Ishikawa (cell line): ENCODE results near the gene EPHA3.

Experiments
- CEBPB ChIP-seq: IDR thresholded peaks from 2 replicates; pipeline ENCODE4 v1.6.1; 2012
- CREB1 ChIP-seq: IDR thresholded peaks from 2 replicates; pipeline ENCODE4 v1.6.1; 2012; ENCODE audit warnings: low read depth
- EGR1 ChIP-seq: IDR thresholded peaks from 2 replicates; pipeline ENCODE4 v1.6.1; 2012
- EP300 ChIP-seq: IDR thresholded peaks from 2 replicates; pipeline ENCODE4 v1.6.1; 2012; ENCODE audit warnings: borderline replicate concordance
- TAF1 ChIP-seq: IDR thresholded peaks from 2 replicates; pipeline ENCODE4 v1.6.1; 2012; ENCODE audit warnings: low read depth, mild to moderate bottlenecking
- TEAD4 ChIP-seq: IDR thresholded peaks from 2 replicates; pipeline ENCODE4 v1.6.1; 2012
- YY1 ChIP-seq: IDR thresholded peaks from 2 replicates; pipeline ENCODE4 v1.6.1; 2012; ENCODE audit warnings: low read depth
- TF ChIP-seq, protein P1 (sequence below): IDR thresholded peaks from 2 replicates; pipeline ENCODE4 v1.6.1; 2012; ENCODE audit warnings: low read depth, mild to moderate bottlenecking
- TF ChIP-seq, protein P2 (sequence below): IDR thresholded peaks from 2 replicates; pipeline ENCODE4 v1.6.1; 2012

DNA sequence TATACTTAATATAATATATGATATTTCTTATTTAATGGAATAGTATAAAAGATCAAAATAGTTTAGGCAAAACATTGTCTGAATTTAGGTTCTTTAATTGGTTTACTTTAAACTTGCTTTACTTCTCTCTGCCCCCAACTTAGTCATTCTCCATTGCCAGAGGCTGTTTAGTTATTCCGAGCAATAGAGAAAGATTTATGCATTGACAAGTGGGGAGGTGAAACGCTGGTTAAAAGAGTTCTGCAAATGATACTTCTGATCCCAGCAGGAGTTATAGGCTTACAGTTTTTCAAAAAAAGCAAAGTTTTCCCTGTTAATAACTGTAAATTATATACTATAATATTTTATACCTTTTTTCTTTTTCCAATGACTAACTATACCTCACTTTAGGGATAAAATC lies 145.4 kb downstream of the EPHA3 start:
- TF ChIP-seq CREB1 (no peak), EGR1 (no peak), CEBPB (no peak), TAF1 (no peak), EP300 (no peak), YY1 (no peak), TEAD4 (no peak)
- TF ChIP-seq, protein P1, sequence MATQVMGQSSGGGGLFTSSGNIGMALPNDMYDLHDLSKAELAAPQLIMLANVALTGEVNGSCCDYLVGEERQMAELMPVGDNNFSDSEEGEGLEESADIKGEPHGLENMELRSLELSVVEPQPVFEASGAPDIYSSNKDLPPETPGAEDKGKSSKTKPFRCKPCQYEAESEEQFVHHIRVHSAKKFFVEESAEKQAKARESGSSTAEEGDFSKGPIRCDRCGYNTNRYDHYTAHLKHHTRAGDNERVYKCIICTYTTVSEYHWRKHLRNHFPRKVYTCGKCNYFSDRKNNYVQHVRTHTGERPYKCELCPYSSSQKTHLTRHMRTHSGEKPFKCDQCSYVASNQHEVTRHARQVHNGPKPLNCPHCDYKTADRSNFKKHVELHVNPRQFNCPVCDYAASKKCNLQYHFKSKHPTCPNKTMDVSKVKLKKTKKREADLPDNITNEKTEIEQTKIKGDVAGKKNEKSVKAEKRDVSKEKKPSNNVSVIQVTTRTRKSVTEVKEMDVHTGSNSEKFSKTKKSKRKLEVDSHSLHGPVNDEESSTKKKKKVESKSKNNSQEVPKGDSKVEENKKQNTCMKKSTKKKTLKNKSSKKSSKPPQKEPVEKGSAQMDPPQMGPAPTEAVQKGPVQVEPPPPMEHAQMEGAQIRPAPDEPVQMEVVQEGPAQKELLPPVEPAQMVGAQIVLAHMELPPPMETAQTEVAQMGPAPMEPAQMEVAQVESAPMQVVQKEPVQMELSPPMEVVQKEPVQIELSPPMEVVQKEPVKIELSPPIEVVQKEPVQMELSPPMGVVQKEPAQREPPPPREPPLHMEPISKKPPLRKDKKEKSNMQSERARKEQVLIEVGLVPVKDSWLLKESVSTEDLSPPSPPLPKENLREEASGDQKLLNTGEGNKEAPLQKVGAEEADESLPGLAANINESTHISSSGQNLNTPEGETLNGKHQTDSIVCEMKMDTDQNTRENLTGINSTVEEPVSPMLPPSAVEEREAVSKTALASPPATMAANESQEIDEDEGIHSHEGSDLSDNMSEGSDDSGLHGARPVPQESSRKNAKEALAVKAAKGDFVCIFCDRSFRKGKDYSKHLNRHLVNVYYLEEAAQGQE: no peak
- TF ChIP-seq, protein P2, sequence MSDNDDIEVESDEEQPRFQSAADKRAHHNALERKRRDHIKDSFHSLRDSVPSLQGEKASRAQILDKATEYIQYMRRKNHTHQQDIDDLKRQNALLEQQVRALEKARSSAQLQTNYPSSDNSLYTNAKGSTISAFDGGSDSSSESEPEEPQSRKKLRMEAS: no peak
